HEK293T (cell line): ENCODE measurements around the gene IQSEC2.

Experiments used
- CTBP1 ChIP-seq: fragments of 450-650 bp; IDR thresholded peaks from 2 replicates; pipeline ENCODE4 v1.6.1; 2016; ENCODE audit warnings: borderline replicate concordance
- FOXK2 ChIP-seq: fragments of 450-650 bp; IDR thresholded peaks from 2 replicates; pipeline ENCODE4 v1.6.1; 2016; ENCODE audit warnings: mild to moderate bottlenecking
- FOXM1 ChIP-seq: fragments of 450-650 bp; IDR thresholded peaks from 2 replicates; pipeline ENCODE4 v1.6.1; 2017; ENCODE audit warnings: mild to moderate bottlenecking, borderline replicate concordance
- NFRKB ChIP-seq: fragments of 450-650 bp; IDR thresholded peaks from 2 replicates; pipeline ENCODE4 v1.6.1; 2016; ENCODE audit warnings: mild to moderate bottlenecking, moderate library complexity
- SP1 ChIP-seq: fragments of 450-650 bp; IDR thresholded peaks from 2 replicates; pipeline ENCODE4 v1.6.1; 2017
- SUZ12 ChIP-seq: fragments of 450-650 bp; IDR thresholded peaks from 2 replicates; pipeline ENCODE4 v1.6.1; 2016; ENCODE audit warnings: mild to moderate bottlenecking

DNA sequence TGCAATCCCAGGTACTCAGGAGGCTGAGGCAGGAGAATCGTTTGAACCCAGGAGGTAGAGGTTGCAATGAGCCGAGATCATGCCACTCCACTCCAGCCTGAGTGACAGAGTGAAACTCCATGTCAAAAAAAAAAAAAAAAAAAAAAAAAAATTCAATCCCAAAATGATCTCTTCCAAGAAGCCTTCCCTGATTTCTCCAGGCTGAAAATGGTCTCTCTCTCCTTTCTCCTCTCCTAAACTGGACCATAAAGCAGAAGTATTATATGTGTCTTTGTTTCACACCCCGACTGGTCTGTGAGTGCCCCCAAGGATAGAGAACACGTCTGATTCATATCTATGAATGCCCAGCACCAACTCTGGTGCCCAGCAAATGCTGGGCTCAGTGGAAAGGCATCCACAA, 39.1 kb downstream of the IQSEC2 start:
- TF ChIP-seq SUZ12 (no peak), SP1 (no peak), FOXK2 (no peak), NFRKB (no peak), CTBP1 (no peak), FOXM1 (no peak)
